ENCODE results near the gene OXSR1.

- TF ChIP-seq GATA2 (IDR thresholded peaks at IDR 0.05; ENCODE audit: low read depth, low read length) (no peak), GATA3 (IDR thresholded peaks at IDR 0.05; ENCODE audit: low read depth, low read length) (no peak)
These were observed 29.0 kb upstream of the OXSR1 start for GRCh38 chr3:38136393-38136776.
